PC-9 (cell line): ENCODE data around the gene SUSD3. TPM values are rescaled to one million over a fixed set of nuclear protein-coding genes. Genes with fewer than 3 reads are reported as not detected.

Source experiments
- BruUV-seq: library from RNA; stranded (reverse); fragments of 400-500 nt; replicated peaks from 2 replicates; lab custom pipeline; 2021; lab: Mats Ljungman, UMichigan
- CTCF ChIA-PET: fragments of 300-600 bp; sonication (Branson Sonifier 250); formaldehyde crosslinking; loops from one replicate; lab custom pipeline; 2022; ENCODE audit warnings: antibody characterized with exemption; lab: Charles Lee
- POLR2A ChIA-PET: fragments of 300-600 bp; sonication (Branson Sonifier 250); formaldehyde crosslinking; loops from one replicate; lab custom pipeline; 2022; ENCODE audit warnings: antibody characterized with exemption; ENCODE audit not compliant: unreplicated experiment; lab: Charles Lee
- DNase-seq, 2 experiments: peaks; one replicate each; pipeline versions ENCODE4 v3.0.0 to v3.0.0-alpha.2; 2015 to 2022; ENCODE audit warnings: mixed read lengths in 1 of 2
- H2AFZ ChIP-seq: fragments of 200-600 bp; sonication (generic); 2 replicates; pipeline ENCODE4 v1.8.1; 2017; ENCODE audit warnings: antibody characterized with exemption
- H3F3A ChIP-seq: fragments of 200-600 bp; sonication (generic); 2 replicates; pipeline ENCODE4 v1.8.1; 2017; ENCODE audit warnings: antibody characterized with exemption, mild to moderate bottlenecking, low read depth; ENCODE audit not compliant: insufficient read depth
- H3K27ac ChIP-seq: fragments of 200-600 bp; sonication (generic); 2 replicates; pipeline ENCODE4 v1.6.1; 2016; ENCODE audit warnings: mixed run types
- H3K27me3 ChIP-seq: fragments of 200-600 bp; sonication (generic); 2 replicates; pipeline ENCODE4 v1.6.1; 2016; ENCODE audit warnings: low read depth, mixed run types; ENCODE audit not compliant: insufficient read depth
- H3K36me3 ChIP-seq: fragments of 200-600 bp; sonication (generic); 2 replicates; pipeline ENCODE4 v1.6.1; 2016; ENCODE audit warnings: low read depth, mixed run types
- H3K4me1 ChIP-seq: fragments of 200-600 bp; sonication (generic); replicated peaks from 2 replicates; pipeline ENCODE4 v1.6.1; 2016; ENCODE audit warnings: mixed run types; ENCODE audit not compliant: insufficient read depth
- H3K4me2 ChIP-seq: fragments of 200-600 bp; sonication (generic); 2 replicates; pipeline ENCODE4 v1.6.1; 2017; ENCODE audit warnings: mixed run types
- H3K4me3 ChIP-seq: fragments of 200-600 bp; sonication (generic); 2 replicates; pipeline ENCODE4 v1.6.1; 2016; ENCODE audit warnings: mixed run types
- H3K79me2 ChIP-seq: fragments of 200-600 bp; sonication (generic); 2 replicates; pipeline ENCODE4 v1.6.1; 2017; ENCODE audit warnings: low read depth, mixed run types
- H3K9me2 ChIP-seq: fragments of 200-600 bp; sonication (generic); 2 replicates; pipeline ENCODE4 v1.8.1; 2017; ENCODE audit warnings: mild to moderate bottlenecking; ENCODE audit not compliant: insufficient read depth
- H3K9me3 ChIP-seq: fragments of 200-600 bp; sonication (generic); 2 replicates; pipeline ENCODE4 v1.8.1; 2016; ENCODE audit warnings: low read depth; ENCODE audit not compliant: insufficient read depth
- H4K20me1 ChIP-seq: fragments of 200-600 bp; sonication (generic); 2 replicates; pipeline ENCODE4 v1.8.1; 2017; ENCODE audit not compliant: insufficient read depth
- EZH2 ChIP-seq: fragments of 200-600 bp; sonication (generic); IDR thresholded peaks from 2 replicates; pipeline ENCODE4 v1.8.0; 2017; ENCODE audit warnings: antibody characterized with exemption, low read depth
- intact Hi-C: fragments of 100-400 bp; cut with micrococcal nuclease; formaldehyde crosslinking; loops from one replicate; pipeline ENCODE4 v1.10.0; 2022; ENCODE audit not compliant: unreplicated experiment
- total RNA-seq: library from RNA; stranded (reverse); gene quantifications from 2 replicates; pipeline ENCODE4 v1.2.3, GENCODE V29; 2021
- TF ChIP-seq, protein P1 (sequence below): fragments of 200-600 bp; sonication (generic); conservative IDR thresholded peaks from 2 replicates; pipeline ENCODE4 v1.6.1; 2017; ENCODE audit warnings: mixed run types, antibody characterized with exemption, mild to moderate bottlenecking, moderate library complexity

The SUSD3 gene
- total RNA-seq, 1 experiment from 2014 or later: 8.4 TPM

DNA sequence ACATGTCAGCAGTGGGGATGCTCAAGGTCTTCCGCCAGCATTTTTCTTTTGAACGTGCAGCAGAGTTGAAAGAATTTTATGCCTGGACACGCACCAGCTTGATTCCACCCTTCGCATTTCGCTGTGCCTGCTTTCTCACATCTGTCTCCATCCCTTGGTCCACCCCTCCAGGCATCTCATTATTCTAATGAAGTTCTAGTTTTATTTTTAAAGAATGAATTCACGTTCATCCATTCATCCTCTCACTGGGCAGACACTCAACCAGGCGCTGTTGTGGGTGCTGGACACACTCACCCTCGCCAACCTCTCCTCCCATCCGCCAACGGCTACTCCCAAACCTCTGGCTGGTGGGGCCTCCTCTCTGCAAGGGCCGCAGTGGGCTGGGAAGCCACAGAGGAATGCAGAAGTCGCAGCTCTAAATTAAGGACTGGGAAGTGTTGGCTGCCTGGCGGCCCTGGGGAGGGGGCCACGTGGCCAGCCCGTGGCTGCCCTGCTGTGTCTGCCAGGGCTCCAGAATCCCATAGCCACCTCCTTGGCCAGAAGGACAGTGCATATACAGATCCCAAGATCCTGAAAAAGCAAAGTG lies 6.7 kb downstream of the SUSD3 start:
- no peaks in the 10 kb centered on the region for H3K9me2 ChIP-seq
- no peak for TF ChIP-seq EZH2
- TF ChIP-seq, protein P1, sequence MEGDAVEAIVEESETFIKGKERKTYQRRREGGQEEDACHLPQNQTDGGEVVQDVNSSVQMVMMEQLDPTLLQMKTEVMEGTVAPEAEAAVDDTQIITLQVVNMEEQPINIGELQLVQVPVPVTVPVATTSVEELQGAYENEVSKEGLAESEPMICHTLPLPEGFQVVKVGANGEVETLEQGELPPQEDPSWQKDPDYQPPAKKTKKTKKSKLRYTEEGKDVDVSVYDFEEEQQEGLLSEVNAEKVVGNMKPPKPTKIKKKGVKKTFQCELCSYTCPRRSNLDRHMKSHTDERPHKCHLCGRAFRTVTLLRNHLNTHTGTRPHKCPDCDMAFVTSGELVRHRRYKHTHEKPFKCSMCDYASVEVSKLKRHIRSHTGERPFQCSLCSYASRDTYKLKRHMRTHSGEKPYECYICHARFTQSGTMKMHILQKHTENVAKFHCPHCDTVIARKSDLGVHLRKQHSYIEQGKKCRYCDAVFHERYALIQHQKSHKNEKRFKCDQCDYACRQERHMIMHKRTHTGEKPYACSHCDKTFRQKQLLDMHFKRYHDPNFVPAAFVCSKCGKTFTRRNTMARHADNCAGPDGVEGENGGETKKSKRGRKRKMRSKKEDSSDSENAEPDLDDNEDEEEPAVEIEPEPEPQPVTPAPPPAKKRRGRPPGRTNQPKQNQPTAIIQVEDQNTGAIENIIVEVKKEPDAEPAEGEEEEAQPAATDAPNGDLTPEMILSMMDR: no peak
- ChIA-PET POLR2A (no interaction called here), CTCF (no interaction called here)
- H4K20me1 ChIP-seq: no peaks in the 10 kb centered on the region
- no peaks in the 10 kb centered on the region for H3K79me2 ChIP-seq
- no peak overlapping the region for H2AFZ ChIP-seq
- H3K4me2 ChIP-seq: no peak overlapping the region
- no TSS peak for BruUV-seq
- H3K27ac ChIP-seq: no peak overlapping the region
- H3F3A ChIP-seq: no peaks in the 10 kb centered on the region
- intact Hi-C loops: no loop called here
- no peaks in the 10 kb centered on the region for H3K4me1 ChIP-seq
- no peaks in the 10 kb centered on the region for H3K36me3 ChIP-seq
- H3K27me3 ChIP-seq: no peaks in the 10 kb centered on the region
- no peaks in the 10 kb centered on the region for H3K9me3 ChIP-seq
- DNase-seq: no peak
- no peak overlapping the region for H3K4me3 ChIP-seq

DNA sequence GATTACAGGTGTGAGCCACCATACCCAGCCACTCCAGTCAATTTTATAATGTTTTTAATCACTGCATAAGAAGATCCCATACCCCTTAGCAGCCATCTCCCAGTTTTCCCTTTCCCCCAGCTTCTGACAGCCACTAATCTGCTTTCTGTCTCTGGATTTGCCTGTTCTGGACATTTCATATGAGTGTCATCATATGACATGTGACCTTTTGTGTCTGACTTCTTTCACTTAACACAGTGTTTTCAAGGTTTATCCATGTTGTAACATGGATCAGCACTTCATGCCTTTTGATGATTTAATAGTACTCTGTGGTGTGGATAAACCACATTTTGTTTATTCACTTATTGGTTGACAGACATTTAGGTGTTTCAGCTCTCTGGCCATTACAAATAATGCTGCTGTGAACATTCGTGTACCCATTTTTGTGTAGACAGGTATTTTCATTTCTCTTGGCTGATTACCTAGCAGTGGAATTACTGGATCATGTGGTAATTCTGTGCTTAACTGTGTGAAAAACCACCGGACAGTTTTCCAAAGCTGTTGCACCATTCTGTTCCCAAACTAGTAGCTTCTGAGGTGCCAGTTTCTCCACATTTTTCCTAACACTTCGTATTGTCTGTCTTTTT lies 8.6 kb downstream of the SUSD3 start:
- no peak for DNase-seq
- ChIA-PET CTCF (no interaction called here), POLR2A (interaction anchor here (0.6 kb wide), 1 partner anchor 92 kb away, joined by 7 read pairs; no protein-coding TSS in a partner anchor)
- BruUV-seq: no TSS peak
- no peaks in the 10 kb centered on the region for H3K27me3 ChIP-seq
- no peaks in the 10 kb centered on the region for H3K9me2 ChIP-seq
- no peak for TF ChIP-seq EZH2
- TF ChIP-seq, protein P1: no peak
- H3K36me3 ChIP-seq: no peaks in the 10 kb centered on the region
- no peak overlapping the region for H3K4me2 ChIP-seq
- no peaks in the 10 kb centered on the region for H3K79me2 ChIP-seq
- H2AFZ ChIP-seq: no peak overlapping the region
- no peak overlapping the region for H3K27ac ChIP-seq
- intact Hi-C loops: no loop called here
- no peaks in the 10 kb centered on the region for H4K20me1 ChIP-seq
- H3K4me1 ChIP-seq: no peaks in the 10 kb centered on the region
- H3K9me3 ChIP-seq: no peaks in the 10 kb centered on the region
- H3K4me3 ChIP-seq: no peak overlapping the region
- no peaks in the 10 kb centered on the region for H3F3A ChIP-seq

DNA sequence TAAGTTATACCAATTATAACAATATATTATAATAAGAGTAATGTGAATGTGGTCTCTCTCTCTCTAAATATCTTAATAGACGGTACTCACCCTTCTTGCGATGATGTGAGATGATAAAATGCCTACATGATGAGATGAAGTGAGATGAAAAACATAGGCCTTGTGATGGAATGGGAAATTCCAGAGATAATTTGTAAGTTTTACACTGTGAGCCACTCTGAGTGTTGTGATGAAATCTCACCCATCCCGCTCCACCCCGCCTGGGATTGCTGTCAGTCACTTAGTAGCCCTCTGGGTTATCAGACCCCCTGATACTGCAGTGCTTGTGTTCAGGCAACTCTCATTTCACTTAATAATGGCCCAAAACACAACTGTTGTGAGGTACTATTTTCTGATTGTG lies 10.5 kb downstream of the SUSD3 start:
- TF ChIP-seq, protein P1: no peak
- no peak for TF ChIP-seq EZH2
- Histone ChIP-seq H3K9me3 (no peaks in the 10 kb centered on the region), H3K9me2 (no peaks in the 10 kb centered on the region), H3K79me2 (no peaks in the 10 kb centered on the region), H3K4me2 (no peak overlapping the region), H3K4me1 (no peaks in the 10 kb centered on the region), H4K20me1 (no peaks in the 10 kb centered on the region), H3F3A (no peaks in the 10 kb centered on the region), H3K27me3 (no peaks in the 10 kb centered on the region), H3K36me3 (no peaks in the 10 kb centered on the region), H2AFZ (no peak overlapping the region), H3K4me3 (no peak overlapping the region), H3K27ac (no peak overlapping the region)
- no peak for DNase-seq
- BruUV-seq: no TSS peak
- POLR2A ChIA-PET: no interaction called here
- intact Hi-C loops: no loop called here
- CTCF ChIA-PET: no interaction called here
